ENCODE results near the gene COPS9. TPM values are rescaled to one million over a fixed set of nuclear protein-coding genes. Genes with fewer than 3 reads are reported as not detected.
A peak's percentile ranks its signal among the peaks of the same experiment; 100 is the strongest.

COPS9 gene
- 92.5 and 93.3 TPM in 2 replicates for total RNA-seq (2012; rRNA removed)

DNA sequence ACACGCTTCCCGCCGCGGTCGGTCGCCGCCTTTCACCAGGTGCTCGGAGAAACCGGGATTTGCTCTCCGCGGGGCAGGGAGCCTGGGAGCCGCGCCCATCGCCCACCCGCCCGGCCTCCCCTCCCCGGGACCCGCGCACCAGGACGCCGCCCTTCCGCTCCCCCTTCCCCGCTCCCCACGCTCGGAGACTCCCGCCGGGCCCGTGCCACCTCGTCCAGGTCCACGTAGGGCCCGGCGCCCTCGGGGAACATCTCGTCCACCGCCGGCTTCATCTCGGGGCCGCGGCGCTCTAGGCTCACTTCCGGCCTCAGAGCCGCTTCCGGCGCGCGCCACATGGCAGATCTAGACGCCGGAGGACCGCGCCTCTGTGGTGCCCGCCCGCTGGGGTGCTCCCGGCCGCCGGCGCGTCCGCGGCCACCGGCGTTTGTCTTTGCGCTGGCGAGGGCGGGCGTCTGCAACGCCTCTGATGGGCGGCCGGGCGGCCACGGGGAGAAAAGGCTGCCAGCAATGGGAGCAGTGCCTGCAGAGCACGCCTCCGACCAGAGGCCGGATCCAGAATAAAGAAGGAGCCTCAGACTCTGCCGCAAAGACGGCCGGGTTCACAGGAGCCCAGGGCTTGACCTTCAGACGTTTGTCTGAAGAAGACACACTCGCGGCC, at the start of gene COPS9:
Gene COPS9, minus strand, starts transcription at position 293 of the 658 bp plus-strand sequence. Its CDS starts 21 bp downstream, at position 272.
- Histone ChIP-seq H3K4me3 (ENCODE audit: low read length) (peak within 1 kb of the TSS; percentile 88), H3K36me3 (ENCODE audit: insufficient read depth, low read length) (peaks cover 27% of the 10 kb centered on the region), H3K4me2 (ENCODE audit: low read length) (peak within 1 kb of the TSS; percentile 92), H3K27me3 (ENCODE audit: control insufficient read depth, insufficient read depth, low read length) (peaks cover 4% of the 10 kb centered on the region), H3K9me3 (replicated peaks; ENCODE audit: low read length) (no peaks in the 10 kb centered on the region), H3K9ac (ENCODE audit: low read depth, low read length) (peak within 1 kb of the TSS; percentile 89), H3K4me1 (ENCODE audit: control insufficient read depth, insufficient read depth, low read length) (peaks cover 17% of the 10 kb centered on the region)

GRCh38 chr2:240184656-240185055, 48.6 kb upstream of the COPS9 start:
- Histone ChIP-seq H3K9ac (ENCODE audit: low read depth, low read length) (no peak overlapping the region), H3K36me3 (ENCODE audit: insufficient read depth, low read length) (no peaks in the 10 kb centered on the region), H3K4me1 (ENCODE audit: control insufficient read depth, insufficient read depth, low read length) (no peaks in the 10 kb centered on the region), H3K9me3 (replicated peaks; ENCODE audit: low read length) (no peaks in the 10 kb centered on the region), H3K4me2 (ENCODE audit: low read length) (no peak overlapping the region), H3K27me3 (ENCODE audit: control insufficient read depth, insufficient read depth, low read length) (peaks cover 69% of the 10 kb centered on the region), H3K4me3 (ENCODE audit: low read length) (no peak overlapping the region)

- peaks cover 68% of the 10 kb centered on the region for H3K27me3 ChIP-seq (ENCODE audit: control insufficient read depth, insufficient read depth, low read length)
- H3K9ac ChIP-seq (ENCODE audit: low read depth, low read length): no peak overlapping the region
- H3K4me3 ChIP-seq (ENCODE audit: low read length): no peak overlapping the region
- no peak overlapping the region for H3K4me2 ChIP-seq (ENCODE audit: low read length)
- no peaks in the 10 kb centered on the region for H3K36me3 ChIP-seq (ENCODE audit: insufficient read depth, low read length)
- no peaks in the 10 kb centered on the region for H3K4me1 ChIP-seq (ENCODE audit: control insufficient read depth, insufficient read depth, low read length)
- H3K9me3 ChIP-seq (replicated peaks; ENCODE audit: low read length): no peaks in the 10 kb centered on the region
Measured at GRCh38 chr2:240183875-240184590, 47.9 kb upstream of the COPS9 start.

DNA sequence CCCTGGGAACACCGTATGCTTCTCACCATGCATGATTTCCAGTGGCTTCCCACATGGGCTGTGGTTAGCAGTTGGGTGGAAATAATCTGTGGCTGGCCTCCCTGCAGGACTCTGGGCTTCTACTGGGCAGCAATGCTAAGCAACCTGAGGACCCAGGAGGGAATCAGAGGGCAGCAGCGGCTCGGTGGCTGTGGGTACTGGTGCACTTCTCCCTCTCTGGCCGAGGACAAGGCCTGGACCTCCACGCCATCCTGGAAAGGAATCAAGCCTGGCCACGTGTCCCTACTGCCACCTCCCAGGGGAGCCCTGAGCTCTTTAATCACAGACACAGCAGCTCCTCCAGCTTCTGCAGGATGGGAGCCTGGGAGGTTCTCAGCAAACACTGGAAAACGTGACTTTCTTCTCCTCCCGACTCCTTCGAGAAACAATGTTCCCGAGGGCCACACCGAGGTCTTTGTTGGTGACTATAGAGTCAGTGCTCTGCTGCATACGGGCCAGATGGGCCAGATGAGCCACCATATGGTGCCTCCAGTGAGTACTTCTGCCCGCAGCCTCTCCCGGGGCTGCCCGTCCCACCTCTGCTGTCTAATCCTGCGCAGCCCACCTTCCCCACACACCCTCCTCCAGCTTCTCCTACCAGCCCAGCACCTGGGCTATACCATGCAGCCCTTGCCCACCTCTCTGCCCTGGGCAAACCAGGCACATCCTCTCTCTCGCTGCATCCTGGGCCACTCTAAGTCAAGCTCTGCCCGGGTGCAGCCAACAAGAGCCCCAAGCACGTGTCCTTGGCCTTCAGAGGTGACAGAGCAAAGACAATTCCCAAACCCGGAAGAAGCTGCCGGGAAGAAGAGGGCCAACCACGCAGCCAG, 47.1 kb upstream of the COPS9 start:
- Histone ChIP-seq H3K27me3 (ENCODE audit: control insufficient read depth, insufficient read depth, low read length) (peaks cover 70% of the 10 kb centered on the region), H3K9me3 (replicated peaks; ENCODE audit: low read length) (no peaks in the 10 kb centered on the region), H3K4me2 (ENCODE audit: low read length) (no peak overlapping the region), H3K9ac (ENCODE audit: low read depth, low read length) (no peak overlapping the region), H3K4me1 (ENCODE audit: control insufficient read depth, insufficient read depth, low read length) (no peaks in the 10 kb centered on the region), H3K36me3 (ENCODE audit: insufficient read depth, low read length) (no peaks in the 10 kb centered on the region), H3K4me3 (ENCODE audit: low read length) (no peak overlapping the region)

GRCh38 chr2:240182476-240182875, 46.4 kb upstream of the COPS9 start:
- H3K4me3 ChIP-seq (ENCODE audit: low read length): no peak overlapping the region
- no peaks in the 10 kb centered on the region for H3K36me3 ChIP-seq (ENCODE audit: insufficient read depth, low read length)
- H3K9me3 ChIP-seq (replicated peaks; ENCODE audit: low read length): no peaks in the 10 kb centered on the region
- H3K27me3 ChIP-seq (ENCODE audit: control insufficient read depth, insufficient read depth, low read length): peaks cover 75% of the 10 kb centered on the region
- H3K4me1 ChIP-seq (ENCODE audit: control insufficient read depth, insufficient read depth, low read length): no peaks in the 10 kb centered on the region
- no peak overlapping the region for H3K4me2 ChIP-seq (ENCODE audit: low read length)
- H3K9ac ChIP-seq (ENCODE audit: low read depth, low read length): no peak overlapping the region

GRCh38 chr2:240182001-240182400, 45.9 kb upstream of the COPS9 start:
- H3K9me3 ChIP-seq (replicated peaks; ENCODE audit: low read length): no peaks in the 10 kb centered on the region
- no peak overlapping the region for H3K4me3 ChIP-seq (ENCODE audit: low read length)
- peaks cover 76% of the 10 kb centered on the region for H3K27me3 ChIP-seq (ENCODE audit: control insufficient read depth, insufficient read depth, low read length)
- H3K4me2 ChIP-seq (ENCODE audit: low read length): no peak overlapping the region
- no peaks in the 10 kb centered on the region for H3K36me3 ChIP-seq (ENCODE audit: insufficient read depth, low read length)
- H3K4me1 ChIP-seq (ENCODE audit: control insufficient read depth, insufficient read depth, low read length): no peaks in the 10 kb centered on the region
- no peak overlapping the region for H3K9ac ChIP-seq (ENCODE audit: low read depth, low read length)

GRCh38 chr2:240179941-240180666, 44.0 kb upstream of the COPS9 start:
- Histone ChIP-seq H3K4me3 (ENCODE audit: low read length) (no peak overlapping the region), H3K36me3 (ENCODE audit: insufficient read depth, low read length) (no peaks in the 10 kb centered on the region), H3K9me3 (replicated peaks; ENCODE audit: low read length) (no peaks in the 10 kb centered on the region)

DNA sequence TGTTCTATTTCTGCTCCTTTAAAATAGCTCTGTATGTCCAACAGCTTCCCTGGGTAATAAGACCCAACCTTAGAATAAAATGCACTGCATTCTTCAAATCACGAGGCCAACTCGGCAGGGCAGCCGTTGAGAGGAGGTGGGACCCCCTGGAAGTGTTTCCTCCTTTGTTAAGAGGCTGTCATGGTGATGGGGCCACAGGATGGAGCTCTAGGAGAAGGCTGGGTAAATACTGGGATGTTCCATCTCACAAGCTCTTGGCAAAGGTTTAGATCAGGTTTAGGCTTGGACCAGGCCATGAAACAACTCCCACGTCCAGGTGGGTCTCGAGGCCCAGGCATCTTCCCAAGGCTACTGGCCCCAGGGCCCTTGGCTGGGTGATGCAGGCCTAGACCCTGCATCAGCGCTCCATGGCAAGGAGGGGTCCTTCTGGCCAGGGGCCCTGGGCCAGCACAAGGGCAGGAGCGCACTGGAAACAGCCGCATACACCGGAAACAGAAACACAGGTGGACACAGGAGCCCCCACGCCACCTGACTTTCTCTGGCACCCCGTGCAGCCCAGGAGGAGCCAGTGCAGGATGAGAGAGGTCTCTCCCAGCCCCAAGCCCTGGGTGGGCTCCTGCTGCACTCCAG, 43.2 kb upstream of the COPS9 start:
- H3K36me3 ChIP-seq (ENCODE audit: insufficient read depth, low read length): no peaks in the 10 kb centered on the region
- peaks cover 90% of the 10 kb centered on the region for H3K27me3 ChIP-seq (ENCODE audit: control insufficient read depth, insufficient read depth, low read length)
- H3K4me3 ChIP-seq (ENCODE audit: low read length): no peak overlapping the region
- no peaks in the 10 kb centered on the region for H3K4me1 ChIP-seq (ENCODE audit: control insufficient read depth, insufficient read depth, low read length)
- no peak overlapping the region for H3K4me2 ChIP-seq (ENCODE audit: low read length)
- no peak overlapping the region for H3K9ac ChIP-seq (ENCODE audit: low read depth, low read length)
- no peaks in the 10 kb centered on the region for H3K9me3 ChIP-seq (replicated peaks; ENCODE audit: low read length)

More at GRCh38 chr2:240179941-240180666, 44.0 kb upstream of the COPS9 start:
- no peak overlapping the region for H3K4me2 ChIP-seq (ENCODE audit: low read length)
- no peaks in the 10 kb centered on the region for H3K4me1 ChIP-seq (ENCODE audit: control insufficient read depth, insufficient read depth, low read length)
- no peak overlapping the region for H3K9ac ChIP-seq (ENCODE audit: low read depth, low read length)
- H3K27me3 ChIP-seq (ENCODE audit: control insufficient read depth, insufficient read depth, low read length): peaks cover 89% of the 10 kb centered on the region

DNA sequence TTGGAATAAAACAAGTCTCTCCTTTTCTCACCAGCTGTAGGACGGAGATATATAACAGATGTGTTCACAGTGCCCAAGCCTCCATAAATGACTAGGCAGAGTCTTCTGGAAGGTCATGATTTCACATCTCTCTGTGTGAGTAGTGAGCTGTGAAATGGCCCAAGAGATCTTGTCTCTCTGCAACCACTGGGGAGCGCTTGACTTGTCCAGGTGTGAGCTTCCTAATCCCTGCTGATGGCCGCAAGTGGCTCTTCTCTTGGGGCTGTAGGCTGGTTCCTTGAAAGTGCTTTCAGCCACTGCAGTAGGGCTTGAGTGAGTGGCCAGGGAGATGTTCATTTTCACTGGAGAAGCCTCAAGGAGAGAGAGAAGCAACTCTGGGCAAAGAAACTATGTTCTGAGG, 42.5 kb upstream of the COPS9 start:
- H3K27me3 ChIP-seq (ENCODE audit: control insufficient read depth, insufficient read depth, low read length): peaks cover 95% of the 10 kb centered on the region

DNA sequence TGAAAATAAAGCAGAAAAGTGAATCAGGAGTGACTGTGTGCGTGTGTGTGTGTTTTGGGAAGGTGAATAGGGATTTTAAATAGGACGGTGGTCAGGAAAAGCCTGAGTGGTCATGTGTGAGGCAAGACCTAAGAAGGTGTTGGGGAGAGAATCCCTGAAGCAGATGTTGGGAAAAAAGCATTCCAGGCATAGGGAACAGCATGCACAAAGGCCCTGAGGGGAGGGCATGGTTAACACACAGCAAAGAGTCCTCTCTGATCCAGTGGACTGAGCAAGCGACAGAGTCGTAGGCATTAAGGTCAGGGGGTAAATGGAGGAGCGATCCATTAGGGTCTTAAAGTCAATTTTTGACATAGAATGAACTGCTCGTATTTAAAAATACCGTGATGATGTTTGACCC, 38.4 kb upstream of the COPS9 start:
- no peak overlapping the region for H3K4me3 ChIP-seq (ENCODE audit: low read length)
- H3K4me1 ChIP-seq (ENCODE audit: control insufficient read depth, insufficient read depth, low read length): no peaks in the 10 kb centered on the region
- H3K9ac ChIP-seq (ENCODE audit: low read depth, low read length): no peak overlapping the region
- H3K4me2 ChIP-seq (ENCODE audit: low read length): no peak overlapping the region
- H3K36me3 ChIP-seq (ENCODE audit: insufficient read depth, low read length): no peaks in the 10 kb centered on the region
- no peaks in the 10 kb centered on the region for H3K9me3 ChIP-seq (replicated peaks; ENCODE audit: low read length)
- peaks cover 78% of the 10 kb centered on the region for H3K27me3 ChIP-seq (ENCODE audit: control insufficient read depth, insufficient read depth, low read length)

More for the DNA sequence above, 42.5 kb upstream of the COPS9 start:
- Histone ChIP-seq H3K9me3 (replicated peaks; ENCODE audit: low read length) (no peaks in the 10 kb centered on the region), H3K9ac (ENCODE audit: low read depth, low read length) (no peak overlapping the region), H3K4me3 (ENCODE audit: low read length) (no peak overlapping the region), H3K36me3 (ENCODE audit: insufficient read depth, low read length) (no peaks in the 10 kb centered on the region), H3K4me2 (ENCODE audit: low read length) (no peak overlapping the region), H3K4me1 (ENCODE audit: control insufficient read depth, insufficient read depth, low read length) (no peaks in the 10 kb centered on the region)
